ENCODE measurements around the gene GNS. TPM values are rescaled to one million over a fixed set of nuclear protein-coding genes. Genes with fewer than 3 reads are reported as not detected.

GNS gene
- total and polyA plus RNA-seq, 2 experiments from 2014 or later: 44.0 to 45.5 TPM

DNA sequence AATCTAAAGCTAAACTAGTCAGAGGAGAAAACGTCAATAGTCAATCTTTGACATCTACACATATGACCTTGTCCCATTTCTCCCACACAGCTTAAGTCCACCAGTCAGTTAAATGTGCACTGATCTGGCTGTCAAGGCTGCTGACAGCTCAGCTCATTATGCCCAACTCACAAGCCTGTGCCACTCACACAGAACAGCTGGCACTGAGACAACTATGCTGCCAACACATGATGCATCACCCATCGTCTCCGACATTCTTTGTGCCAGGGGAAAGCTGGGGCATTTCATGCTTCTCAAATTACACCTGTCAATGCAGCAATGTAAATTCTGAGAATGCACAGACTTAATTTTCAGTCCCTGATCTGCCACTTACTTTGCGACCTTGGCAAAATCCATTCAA lies 25.3 kb downstream of the GNS start:
- Histone ChIP-seq H3K4me3 (no peak overlapping the region), H3K4me1 (ENCODE audit: low read depth) (peaks cover 5% of the 10 kb centered on the region), H3K9me3 (ENCODE audit: low read depth) (no peaks in the 10 kb centered on the region), H3K27ac (peak overlapping the region; percentile 67), H3K36me3 (peaks cover 20% of the 10 kb centered on the region), H3K27me3 (no peaks in the 10 kb centered on the region)
- TF ChIP-seq, protein P1, sequence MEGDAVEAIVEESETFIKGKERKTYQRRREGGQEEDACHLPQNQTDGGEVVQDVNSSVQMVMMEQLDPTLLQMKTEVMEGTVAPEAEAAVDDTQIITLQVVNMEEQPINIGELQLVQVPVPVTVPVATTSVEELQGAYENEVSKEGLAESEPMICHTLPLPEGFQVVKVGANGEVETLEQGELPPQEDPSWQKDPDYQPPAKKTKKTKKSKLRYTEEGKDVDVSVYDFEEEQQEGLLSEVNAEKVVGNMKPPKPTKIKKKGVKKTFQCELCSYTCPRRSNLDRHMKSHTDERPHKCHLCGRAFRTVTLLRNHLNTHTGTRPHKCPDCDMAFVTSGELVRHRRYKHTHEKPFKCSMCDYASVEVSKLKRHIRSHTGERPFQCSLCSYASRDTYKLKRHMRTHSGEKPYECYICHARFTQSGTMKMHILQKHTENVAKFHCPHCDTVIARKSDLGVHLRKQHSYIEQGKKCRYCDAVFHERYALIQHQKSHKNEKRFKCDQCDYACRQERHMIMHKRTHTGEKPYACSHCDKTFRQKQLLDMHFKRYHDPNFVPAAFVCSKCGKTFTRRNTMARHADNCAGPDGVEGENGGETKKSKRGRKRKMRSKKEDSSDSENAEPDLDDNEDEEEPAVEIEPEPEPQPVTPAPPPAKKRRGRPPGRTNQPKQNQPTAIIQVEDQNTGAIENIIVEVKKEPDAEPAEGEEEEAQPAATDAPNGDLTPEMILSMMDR (IDR thresholded peaks at IDR 0.05; ENCODE audit: low read depth, low read length): no peak
- DNase-seq (ENCODE audit: low read depth in 1 of 2, low spot score in 1 of 2): peak in 1 of 2 donors; percentile 12

DNA sequence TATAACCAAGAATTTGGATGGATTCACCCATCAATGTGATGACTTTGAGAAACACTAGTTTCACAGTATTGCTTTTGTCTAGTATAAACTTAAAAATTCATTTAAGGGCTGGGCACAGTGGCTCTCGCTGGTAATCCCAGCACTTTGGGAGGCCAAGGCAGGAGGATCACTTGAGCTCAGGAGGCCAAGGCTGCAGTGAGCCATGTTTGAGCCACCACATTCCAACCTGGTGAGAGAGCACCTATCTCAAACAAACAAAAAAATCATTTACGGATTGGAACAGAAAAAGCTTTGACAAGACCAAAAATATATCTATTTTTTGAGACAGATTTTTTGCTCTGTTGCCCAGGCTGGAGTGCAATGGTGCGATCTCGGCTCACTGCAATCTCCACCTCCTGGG lies 27.5 kb downstream of the GNS start:
- no peak for DNase-seq (ENCODE audit: low read depth in 1 of 2, low spot score in 1 of 2)
- Histone ChIP-seq H3K27me3 (no peaks in the 10 kb centered on the region), H3K4me3 (no peak overlapping the region), H3K9me3 (ENCODE audit: low read depth) (no peaks in the 10 kb centered on the region), H3K36me3 (peaks cover 13% of the 10 kb centered on the region), H3K4me1 (ENCODE audit: low read depth) (peaks cover 5% of the 10 kb centered on the region), H3K27ac (no peak overlapping the region)
- TF ChIP-seq, protein P1 (IDR thresholded peaks at IDR 0.05; ENCODE audit: low read depth, low read length): no peak

DNA sequence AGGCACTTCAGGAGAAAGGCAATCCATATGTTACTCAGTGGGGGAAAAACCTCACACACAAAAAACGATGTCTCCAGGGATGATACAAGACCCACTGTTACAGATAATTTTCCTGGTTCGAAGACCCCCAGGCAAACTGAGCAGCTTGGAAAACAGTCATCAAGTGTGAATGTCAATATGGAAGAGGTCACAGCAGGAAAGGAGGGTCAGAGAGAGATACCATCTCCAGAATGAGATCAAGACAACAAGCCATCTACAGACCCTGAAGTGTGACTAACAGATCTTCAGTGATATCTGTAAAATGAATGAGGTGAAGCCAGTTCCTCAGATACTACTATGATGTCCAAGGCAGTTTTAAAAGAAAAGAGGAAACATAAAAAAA lies 28.6 kb downstream of the GNS start:
- peaks cover 13% of the 10 kb centered on the region for H3K36me3 ChIP-seq
- no peak overlapping the region for H3K4me3 ChIP-seq
- H3K9me3 ChIP-seq (ENCODE audit: low read depth): no peaks in the 10 kb centered on the region
- no peaks in the 10 kb centered on the region for H3K27me3 ChIP-seq
- peak overlapping the region; percentile 66 for H3K27ac ChIP-seq
- TF ChIP-seq, protein P1 (IDR thresholded peaks at IDR 0.05; ENCODE audit: low read depth, low read length): no peak
- H3K4me1 ChIP-seq (ENCODE audit: low read depth): peaks cover 5% of the 10 kb centered on the region
- DNase-seq (ENCODE audit: low read depth in 1 of 2, low spot score in 1 of 2): no peak

DNA sequence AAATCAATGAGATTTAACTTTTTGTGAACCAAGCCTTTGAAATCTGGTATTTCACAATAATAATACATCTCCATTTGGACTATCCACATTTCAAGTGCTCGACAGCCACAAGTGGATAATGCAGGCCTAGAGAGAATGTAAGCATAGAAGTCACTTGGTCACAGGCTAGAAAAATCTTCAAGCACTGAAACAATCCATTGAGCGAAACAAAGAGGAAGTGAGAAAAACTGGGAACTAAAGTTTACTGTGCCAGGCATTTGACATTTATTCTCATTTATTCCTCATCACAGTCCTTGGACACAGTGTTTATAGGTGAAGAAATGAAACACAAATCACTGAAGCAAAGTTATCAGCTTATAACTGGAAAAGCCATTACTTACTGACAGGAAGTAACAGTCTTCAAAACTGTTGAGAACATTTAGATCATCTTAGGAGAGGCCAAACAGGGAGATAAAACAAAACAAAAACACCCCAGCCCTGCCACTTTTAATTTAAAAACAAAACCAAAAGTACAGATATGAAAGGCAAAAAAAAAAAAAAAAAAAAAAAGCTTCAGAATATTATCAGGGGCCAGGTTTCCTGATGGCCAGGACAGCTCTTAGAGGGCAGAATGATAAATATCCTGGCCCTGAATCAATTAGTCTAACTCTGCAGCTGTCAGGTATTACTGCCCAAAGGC lies 29.2 kb downstream of the GNS start:
- H3K36me3 ChIP-seq: peaks cover 11% of the 10 kb centered on the region
- H3K4me3 ChIP-seq: no peak overlapping the region
- TF ChIP-seq, protein P1 (IDR thresholded peaks at IDR 0.05; ENCODE audit: low read depth, low read length): no peak
- H3K27ac ChIP-seq: peak overlapping the region; percentile 66
- no peaks in the 10 kb centered on the region for H3K27me3 ChIP-seq
- no peaks in the 10 kb centered on the region for H3K9me3 ChIP-seq (ENCODE audit: low read depth)
- peak in 1 of 2 donors; percentile 8 for DNase-seq (ENCODE audit: low read depth in 1 of 2, low spot score in 1 of 2)
- H3K4me1 ChIP-seq (ENCODE audit: low read depth): peaks cover 5% of the 10 kb centered on the region

DNA sequence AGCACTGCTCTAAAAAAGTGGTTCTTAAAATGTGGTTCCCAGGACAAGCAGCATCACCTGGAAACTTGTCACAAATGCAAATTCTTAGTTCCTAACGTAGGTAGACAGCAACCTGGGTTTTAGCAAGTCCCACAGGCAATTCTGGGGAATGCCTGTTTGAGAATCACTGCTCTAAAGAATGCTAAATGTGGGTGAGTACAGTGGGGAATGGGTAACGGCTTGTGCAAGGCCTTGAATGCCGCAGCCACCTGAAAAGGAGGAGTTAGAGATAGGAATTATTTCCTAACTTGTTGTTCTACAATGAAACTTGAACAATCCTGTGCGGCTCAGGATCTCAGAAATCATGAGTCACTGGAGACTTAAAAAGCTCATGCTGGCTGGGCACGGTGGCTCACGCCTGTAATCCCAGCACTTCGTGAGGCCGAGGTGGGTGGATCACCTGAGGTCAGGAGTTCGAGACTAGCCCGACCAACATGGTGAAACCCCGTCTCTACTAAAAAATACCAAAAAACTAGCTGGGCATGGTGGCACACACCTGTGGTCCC lies 34.9 kb downstream of the GNS start:
- Histone ChIP-seq H3K36me3 (peaks cover 28% of the 10 kb centered on the region), H3K4me1 (ENCODE audit: low read depth) (no peaks in the 10 kb centered on the region), H3K27ac (no peak overlapping the region), H3K27me3 (no peaks in the 10 kb centered on the region), H3K9me3 (ENCODE audit: low read depth) (no peaks in the 10 kb centered on the region), H3K4me3 (no peak overlapping the region)
- DNase-seq (ENCODE audit: low read depth in 1 of 2, low spot score in 1 of 2): no peak
- TF ChIP-seq, protein P1 (IDR thresholded peaks at IDR 0.05; ENCODE audit: low read depth, low read length): no peak

Data from cardiac muscle cell (in vitro differentiated cells and primary cell).